ENCODE results near the gene JPH2. TPM values are rescaled to one million over a fixed set of nuclear protein-coding genes. Genes with fewer than 3 reads are reported as not detected.

JPH2 gene
- total RNA-seq, 1 experiment from 2014 or later: 0.69 TPM

DNA sequence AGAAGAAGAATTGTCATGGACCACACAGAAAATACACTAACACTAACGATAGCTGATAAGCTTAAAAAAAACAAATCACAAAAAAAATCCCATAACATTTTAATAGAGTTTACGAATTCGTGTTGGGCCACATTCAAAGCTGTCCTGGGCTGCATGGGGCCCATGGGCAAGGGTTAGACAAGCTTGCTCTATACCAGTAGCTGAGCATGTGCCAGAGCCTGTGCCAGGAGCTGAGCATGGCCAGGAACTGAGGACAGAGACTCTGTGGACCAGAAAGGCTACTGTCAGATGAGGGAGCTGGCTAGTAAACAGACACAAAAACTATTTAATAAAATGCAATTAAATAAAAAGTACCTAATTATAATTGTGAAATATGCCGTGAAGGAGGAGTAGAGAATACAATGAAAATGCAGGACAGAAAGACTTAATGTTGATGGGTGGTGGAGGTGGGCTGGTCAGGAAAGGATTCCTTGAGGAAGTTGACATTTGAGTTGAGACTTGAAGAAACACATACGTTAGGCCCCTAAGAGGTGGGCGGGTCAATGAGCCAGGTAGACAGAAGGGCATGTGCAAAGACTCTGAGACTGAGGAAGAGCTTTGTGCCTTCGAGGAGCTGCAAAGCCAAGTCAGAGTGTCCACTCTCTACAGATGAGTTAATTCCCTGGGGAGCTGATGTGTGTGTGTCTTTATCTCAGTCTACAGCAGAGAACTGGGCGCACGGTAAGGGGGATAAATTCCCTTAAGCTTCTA lies 66.1 kb downstream of the JPH2 start:
- Histone ChIP-seq H3K36me3 (replicated peaks; ENCODE audit: control insufficient read depth, insufficient read depth, low read length) (no peaks in the 10 kb centered on the region), H3K4me3 (ENCODE audit: insufficient read depth, low read depth, low read length) (no peak overlapping the region), H3K27me3 (ENCODE audit: control insufficient read depth, insufficient read depth, low read length) (no peaks in the 10 kb centered on the region)
- no peak for DNase-seq

DNA sequence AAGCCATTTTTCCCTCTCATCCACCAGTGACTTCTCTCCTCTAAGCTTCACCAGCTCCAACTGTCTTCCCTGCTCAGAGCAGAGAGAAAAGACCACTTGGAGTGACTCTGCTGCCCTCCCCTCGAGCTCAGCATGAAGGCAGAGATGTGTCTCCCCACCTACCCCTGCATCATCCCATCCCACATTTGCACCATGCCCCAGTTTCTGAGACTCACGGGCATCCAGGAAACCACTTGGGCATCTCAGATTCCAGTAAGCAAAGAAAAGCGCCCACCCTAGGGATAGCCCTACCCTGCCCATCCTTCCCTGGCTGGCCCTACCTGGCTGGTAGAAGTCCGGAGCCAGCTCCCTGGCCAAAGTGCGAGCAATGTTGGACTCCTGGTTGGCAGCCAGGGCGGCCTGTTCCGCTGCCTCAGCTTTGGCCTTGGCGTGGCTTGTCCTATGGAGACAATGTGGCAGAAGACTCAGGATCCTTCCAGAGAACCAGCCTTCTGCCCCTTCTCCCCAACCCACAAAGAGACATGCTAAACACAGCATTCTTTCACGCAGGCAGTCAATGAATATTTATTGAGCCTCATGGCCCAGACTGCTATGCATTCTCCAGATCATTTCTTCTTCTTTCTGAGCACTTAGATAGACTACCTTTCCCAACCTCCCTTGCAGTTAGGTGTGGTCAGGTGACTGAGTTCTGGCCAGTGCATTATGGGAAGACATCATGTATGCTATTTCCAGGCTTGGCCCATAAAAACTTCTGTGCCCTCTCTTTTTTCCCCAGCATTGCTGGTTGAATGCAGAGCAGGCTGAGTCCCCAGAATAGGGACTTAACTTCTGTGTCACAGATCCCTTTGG lies 68.6 kb downstream of the JPH2 start:
- no peak for DNase-seq
- Histone ChIP-seq H3K36me3 (replicated peaks; ENCODE audit: control insufficient read depth, insufficient read depth, low read length) (no peaks in the 10 kb centered on the region), H3K27me3 (ENCODE audit: control insufficient read depth, insufficient read depth, low read length) (no peaks in the 10 kb centered on the region), H3K4me3 (ENCODE audit: insufficient read depth, low read depth, low read length) (no peak overlapping the region)

DNA sequence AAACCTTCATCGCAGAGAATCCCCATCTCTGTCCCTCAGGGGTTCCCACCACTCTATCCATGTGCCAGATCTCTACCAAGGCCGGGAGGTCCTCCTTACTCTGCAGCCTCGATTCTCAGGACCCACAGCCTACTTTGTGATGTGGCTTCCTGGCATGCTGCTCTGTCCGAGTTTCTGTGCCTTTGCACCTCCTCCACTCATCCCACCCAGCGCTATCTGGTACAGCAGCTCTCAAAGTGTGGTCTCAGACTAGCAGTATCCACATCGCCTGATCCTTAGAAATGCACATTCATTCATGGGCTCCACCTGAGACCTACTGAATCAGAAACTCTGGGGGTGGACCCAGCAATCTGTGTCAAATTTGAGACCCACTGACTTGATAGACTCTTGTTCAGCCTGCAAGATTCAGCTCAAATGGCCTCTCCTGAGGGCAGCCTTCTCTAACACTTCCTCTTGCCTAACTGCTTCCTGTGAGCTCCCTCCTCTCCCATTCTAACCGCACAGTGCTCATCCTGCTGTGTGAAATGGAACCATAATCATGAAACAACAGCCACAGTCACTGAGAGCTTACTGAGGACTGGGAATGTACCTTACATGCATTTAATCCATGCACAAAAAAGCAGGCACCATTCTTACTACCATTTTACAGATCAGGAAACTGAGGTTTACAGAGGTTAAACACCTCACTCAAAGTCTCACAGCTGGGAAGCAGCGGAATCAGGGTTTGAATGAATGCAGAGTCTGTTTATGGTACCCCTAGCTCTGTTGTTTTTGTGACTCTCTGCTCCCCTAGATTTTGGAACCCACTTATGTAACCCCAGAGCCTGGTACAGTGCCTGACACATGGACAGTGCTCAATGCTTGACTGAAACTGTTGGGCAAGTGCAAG lies 69.4 kb downstream of the JPH2 start:
- DNase-seq: no peak
- Histone ChIP-seq H3K27me3 (ENCODE audit: control insufficient read depth, insufficient read depth, low read length) (no peaks in the 10 kb centered on the region), H3K4me3 (ENCODE audit: insufficient read depth, low read depth, low read length) (no peak overlapping the region), H3K36me3 (replicated peaks; ENCODE audit: control insufficient read depth, insufficient read depth, low read length) (no peaks in the 10 kb centered on the region)

DNA sequence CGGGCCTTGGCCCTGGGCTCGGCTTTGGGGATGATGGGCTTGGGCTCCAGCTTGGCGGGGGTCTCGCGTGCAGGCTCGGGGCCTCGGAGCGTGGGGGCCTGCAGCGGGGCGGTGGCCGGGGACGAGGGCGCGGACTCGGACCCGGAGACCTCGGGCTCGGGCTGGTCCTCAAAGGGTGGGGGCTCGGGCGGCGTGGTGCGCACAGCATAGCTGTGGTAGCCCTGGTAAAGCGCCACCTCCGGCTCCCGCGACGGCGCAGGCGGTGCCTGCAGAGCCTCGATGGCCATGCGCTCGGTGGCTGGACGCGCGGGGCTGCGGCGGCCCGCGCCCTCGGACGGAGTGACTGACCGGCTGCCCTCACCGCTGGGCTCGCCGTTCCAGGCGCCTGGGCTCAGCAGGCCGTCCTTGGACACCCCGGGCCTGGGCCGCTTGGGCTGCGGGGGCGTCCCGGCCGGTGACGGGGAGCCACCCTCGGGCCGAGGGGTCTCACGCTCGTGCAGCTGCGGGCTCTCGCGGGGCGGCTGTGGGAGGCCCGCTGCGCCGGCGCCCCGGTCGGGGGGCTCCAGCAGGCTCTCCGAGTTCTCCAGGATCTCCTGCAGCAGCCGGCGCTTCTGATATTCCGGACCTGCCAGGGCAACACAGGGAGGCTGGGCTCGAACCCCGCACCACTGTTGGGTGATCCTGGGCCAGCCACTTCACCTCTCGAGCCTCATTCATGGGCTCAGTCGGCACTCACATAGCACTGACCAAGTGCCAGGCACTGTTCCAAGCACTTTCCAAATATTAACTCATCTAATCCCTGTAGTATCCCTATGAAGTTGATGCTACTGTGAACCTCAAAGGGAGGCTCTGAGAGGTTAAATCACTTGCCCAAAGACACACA lies 71.0 kb downstream of the JPH2 start:
- Histone ChIP-seq H3K36me3 (replicated peaks; ENCODE audit: control insufficient read depth, insufficient read depth, low read length) (no peaks in the 10 kb centered on the region), H3K4me3 (ENCODE audit: insufficient read depth, low read depth, low read length) (no peak overlapping the region), H3K27me3 (ENCODE audit: control insufficient read depth, insufficient read depth, low read length) (no peaks in the 10 kb centered on the region)
- no peak for DNase-seq

DNA sequence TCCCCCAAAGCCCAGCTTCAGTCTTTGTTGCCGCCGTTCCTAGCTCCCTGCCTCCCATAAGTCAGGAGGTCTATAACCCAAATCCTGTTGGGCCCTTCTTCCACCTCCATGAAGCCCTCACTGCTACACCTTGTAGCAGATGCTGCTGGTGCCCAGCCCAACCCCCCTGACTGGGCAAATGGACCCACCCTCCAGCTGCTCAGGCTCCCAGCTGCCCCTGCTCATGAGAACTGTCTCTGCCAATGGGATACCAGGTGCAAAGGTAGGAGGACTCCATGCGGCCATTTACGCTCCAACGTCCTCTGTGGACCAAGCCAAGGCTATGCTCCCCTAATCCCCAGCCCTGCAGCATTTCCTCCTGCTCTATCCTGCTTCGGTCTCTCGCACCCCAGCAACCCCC lies 71.8 kb downstream of the JPH2 start:
- no peak overlapping the region for H3K4me3 ChIP-seq (ENCODE audit: insufficient read depth, low read depth, low read length)
- no peak for DNase-seq
- H3K36me3 ChIP-seq (replicated peaks; ENCODE audit: control insufficient read depth, insufficient read depth, low read length): no peaks in the 10 kb centered on the region

DNA sequence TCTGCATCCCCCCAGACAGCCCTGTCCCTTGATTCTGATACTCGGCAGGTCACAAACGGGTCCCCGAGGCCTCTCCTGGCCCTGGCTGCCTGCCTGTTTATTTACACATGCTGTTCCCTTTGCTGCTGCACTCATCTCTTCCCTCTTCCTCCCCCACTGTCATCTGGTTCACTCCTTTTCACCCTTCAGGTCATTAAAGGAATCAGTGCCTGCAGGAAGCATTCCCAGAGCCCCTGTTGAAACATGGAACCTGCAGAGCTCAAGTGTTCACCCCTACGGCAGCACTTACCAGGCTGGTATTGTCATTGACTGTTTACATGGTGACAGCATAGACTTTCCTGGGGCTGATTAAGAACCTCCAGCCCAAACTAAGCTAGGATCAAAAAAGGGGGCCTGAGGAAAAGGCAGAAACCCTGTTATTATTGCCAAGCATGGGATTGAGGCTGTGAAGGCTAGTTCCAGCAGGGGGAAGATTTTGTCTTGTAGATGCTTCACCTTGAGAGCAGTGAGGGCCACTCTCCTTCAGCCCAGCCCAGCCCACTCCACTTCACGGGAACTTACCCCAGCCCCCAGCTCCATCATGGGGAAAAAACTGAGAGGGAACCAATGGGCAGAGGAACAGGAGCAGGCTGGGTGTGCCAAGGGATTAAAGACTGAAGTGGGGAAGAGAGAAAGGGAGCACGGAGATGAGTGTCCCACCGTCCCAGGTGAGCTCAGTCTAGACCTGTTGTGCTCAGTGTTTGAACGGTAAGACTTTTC lies 73.2 kb downstream of the JPH2 start:
- Histone ChIP-seq H3K36me3 (replicated peaks; ENCODE audit: control insufficient read depth, insufficient read depth, low read length) (no peaks in the 10 kb centered on the region), H3K4me3 (ENCODE audit: insufficient read depth, low read depth, low read length) (no peak overlapping the region), H3K27me3 (ENCODE audit: control insufficient read depth, insufficient read depth, low read length) (no peaks in the 10 kb centered on the region)
- no peak for DNase-seq

More for the DNA sequence above, 71.8 kb downstream of the JPH2 start:
- H3K27me3 ChIP-seq (ENCODE audit: control insufficient read depth, insufficient read depth, low read length): no peaks in the 10 kb centered on the region

DNA sequence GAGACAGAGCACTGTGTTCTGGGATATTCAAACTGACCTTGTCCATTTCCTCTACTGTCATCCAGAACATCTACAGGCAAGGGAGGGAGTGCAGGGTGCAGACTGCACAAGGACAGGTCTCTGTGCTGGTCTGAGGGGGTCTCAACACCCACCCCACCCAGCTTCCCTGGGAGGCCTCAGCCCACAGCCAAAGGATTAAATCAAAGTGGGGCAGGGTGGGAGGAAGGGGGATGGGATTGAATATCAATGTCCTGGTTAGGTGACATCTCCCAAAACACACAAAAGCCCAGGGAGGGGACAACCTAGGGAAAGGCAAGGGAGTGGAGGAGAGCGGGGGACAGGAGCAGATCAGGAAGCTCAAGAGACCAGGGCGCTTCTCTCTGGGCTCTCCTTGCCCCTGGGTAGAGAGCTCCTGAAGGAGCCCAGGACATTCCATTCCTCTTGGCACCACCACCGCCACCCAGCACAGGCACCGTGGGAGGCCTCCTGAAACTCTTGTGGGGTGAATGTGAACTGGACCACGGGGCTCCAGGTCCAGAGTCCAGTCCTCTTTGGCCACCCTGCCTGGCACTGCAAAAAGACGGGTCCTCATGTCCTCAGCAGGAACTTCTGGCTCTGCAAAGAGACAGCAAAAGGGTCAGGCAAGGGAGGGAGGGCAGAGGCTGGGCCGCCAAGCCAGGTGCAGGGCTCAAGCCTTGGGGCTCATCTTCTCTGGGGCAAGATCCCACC lies 73.9 kb downstream of the JPH2 start:
- DNase-seq: no peak
- Histone ChIP-seq H3K4me3 (ENCODE audit: insufficient read depth, low read depth, low read length) (no peak overlapping the region), H3K27me3 (ENCODE audit: control insufficient read depth, insufficient read depth, low read length) (no peaks in the 10 kb centered on the region), H3K36me3 (replicated peaks; ENCODE audit: control insufficient read depth, insufficient read depth, low read length) (no peaks in the 10 kb centered on the region)

DNA sequence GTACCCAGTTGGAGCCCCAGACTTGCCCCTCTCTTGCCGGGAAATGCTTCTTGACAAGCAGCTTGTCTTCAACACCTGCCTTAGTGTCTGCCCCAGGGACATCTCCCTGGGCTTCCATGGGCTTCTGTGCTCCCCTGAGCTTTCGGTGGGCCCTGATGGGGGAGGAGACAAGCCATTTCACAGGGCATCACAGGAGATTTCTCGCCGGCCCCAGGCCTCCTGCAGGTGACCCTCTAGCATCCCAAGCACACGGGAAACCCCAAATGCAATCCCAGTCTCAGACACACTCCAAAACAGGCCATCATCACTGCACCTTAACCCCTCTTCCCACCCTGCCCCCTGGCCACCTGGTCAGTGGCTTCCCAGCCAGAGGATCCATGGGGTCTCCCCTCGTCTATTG lies 74.5 kb downstream of the JPH2 start:
- Histone ChIP-seq H3K4me3 (ENCODE audit: insufficient read depth, low read depth, low read length) (no peak overlapping the region), H3K27me3 (ENCODE audit: control insufficient read depth, insufficient read depth, low read length) (no peaks in the 10 kb centered on the region), H3K36me3 (replicated peaks; ENCODE audit: control insufficient read depth, insufficient read depth, low read length) (no peaks in the 10 kb centered on the region)
- DNase-seq: no peak

DNA sequence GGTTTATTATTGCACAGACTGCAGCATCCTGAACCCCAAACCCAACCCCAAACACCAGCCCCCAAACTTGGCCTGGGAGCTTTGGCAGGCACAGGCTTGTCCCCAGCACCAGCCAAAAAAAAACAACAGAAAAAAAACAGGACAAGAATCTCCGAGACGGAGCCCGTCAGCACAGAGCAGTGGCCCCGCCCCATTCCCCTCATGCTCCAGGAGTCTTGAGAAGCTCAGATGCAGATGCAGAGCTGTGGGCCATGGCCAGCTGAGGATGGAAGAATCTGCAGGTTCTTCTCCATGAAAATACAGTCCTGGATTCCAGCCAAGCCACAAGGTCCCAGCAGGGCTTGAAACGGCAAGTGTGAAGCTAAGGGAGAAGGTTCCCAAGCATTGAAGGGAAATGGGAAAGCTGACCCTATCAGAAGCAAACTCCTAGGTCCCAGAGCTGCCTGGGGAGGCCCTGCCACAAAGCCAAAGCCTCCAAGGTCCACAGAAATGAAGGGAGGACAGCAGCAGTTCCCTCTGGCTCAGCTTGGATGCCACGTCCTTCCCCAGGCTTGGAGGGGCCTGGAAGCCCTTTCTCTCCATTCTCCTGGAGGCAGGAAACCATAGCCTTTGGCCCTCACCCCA lies 75.2 kb downstream of the JPH2 start:
- Histone ChIP-seq H3K27me3 (ENCODE audit: control insufficient read depth, insufficient read depth, low read length) (no peaks in the 10 kb centered on the region), H3K36me3 (replicated peaks; ENCODE audit: control insufficient read depth, insufficient read depth, low read length) (no peaks in the 10 kb centered on the region), H3K4me3 (ENCODE audit: insufficient read depth, low read depth, low read length) (no peak overlapping the region)
- DNase-seq: no peak

DNA sequence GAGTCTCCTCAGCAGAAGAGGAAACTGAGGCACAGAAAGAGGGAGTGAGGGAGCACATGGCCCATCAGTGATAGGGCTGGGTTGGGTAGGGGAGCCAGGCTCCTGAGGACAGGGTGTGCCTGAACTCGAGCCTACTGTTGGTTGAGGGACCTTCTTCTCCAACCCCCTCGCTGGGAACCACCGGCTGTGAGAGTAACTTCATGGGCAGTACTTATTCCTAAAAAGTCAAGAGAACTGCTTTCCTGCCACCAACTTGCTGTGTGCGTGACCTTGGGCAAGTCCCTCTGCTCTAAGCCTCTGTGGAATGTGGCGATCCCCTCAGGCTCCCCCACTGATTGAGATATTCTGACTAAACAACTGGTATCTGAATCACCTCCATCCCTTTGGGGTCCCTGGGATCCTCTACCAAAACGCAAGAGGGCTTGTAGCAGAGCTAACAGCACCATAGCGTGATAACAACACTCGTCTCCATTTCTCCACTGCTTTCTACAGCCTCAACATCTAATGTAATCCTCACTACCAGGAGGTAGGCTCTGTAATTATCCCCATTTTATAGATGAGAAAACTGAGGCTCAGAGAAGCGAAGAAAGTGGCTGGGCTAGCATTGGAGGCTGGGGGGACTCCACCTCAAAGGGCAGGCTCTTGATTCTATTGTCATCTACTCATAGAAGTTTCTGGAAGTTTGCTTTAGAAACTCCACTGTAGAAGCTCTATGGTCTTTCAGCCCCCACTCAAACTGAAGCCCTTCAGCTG lies 76.0 kb downstream of the JPH2 start:
- DNase-seq: no peak
- no peaks in the 10 kb centered on the region for H3K36me3 ChIP-seq (replicated peaks; ENCODE audit: control insufficient read depth, insufficient read depth, low read length)
- H3K4me3 ChIP-seq (ENCODE audit: insufficient read depth, low read depth, low read length): no peak overlapping the region
- no peaks in the 10 kb centered on the region for H3K27me3 ChIP-seq (ENCODE audit: control insufficient read depth, insufficient read depth, low read length)

DNA sequence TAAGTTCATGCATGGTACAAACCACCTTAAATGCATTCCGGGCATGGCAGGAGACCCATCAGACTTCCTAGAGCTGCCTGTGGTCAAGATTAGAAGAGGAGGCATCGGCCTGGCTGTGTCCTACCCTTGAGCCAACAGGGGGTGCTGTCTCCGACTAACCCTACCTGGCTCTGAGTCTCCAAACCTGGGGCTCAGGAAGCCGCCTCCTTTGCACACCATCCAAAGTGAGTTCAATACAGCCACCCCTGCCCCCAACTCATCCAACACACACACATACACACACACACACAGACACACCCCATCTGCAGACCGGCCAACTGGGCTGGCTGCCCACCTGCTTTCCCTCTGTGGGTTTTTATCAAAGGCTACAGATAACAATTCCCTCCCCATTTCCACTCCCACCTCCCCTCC lies 77.0 kb downstream of the JPH2 start:
- Histone ChIP-seq H3K27me3 (ENCODE audit: control insufficient read depth, insufficient read depth, low read length) (no peaks in the 10 kb centered on the region), H3K36me3 (replicated peaks; ENCODE audit: control insufficient read depth, insufficient read depth, low read length) (no peaks in the 10 kb centered on the region), H3K4me3 (ENCODE audit: insufficient read depth, low read depth, low read length) (no peak overlapping the region)
- DNase-seq: peak; percentile 65

DNA sequence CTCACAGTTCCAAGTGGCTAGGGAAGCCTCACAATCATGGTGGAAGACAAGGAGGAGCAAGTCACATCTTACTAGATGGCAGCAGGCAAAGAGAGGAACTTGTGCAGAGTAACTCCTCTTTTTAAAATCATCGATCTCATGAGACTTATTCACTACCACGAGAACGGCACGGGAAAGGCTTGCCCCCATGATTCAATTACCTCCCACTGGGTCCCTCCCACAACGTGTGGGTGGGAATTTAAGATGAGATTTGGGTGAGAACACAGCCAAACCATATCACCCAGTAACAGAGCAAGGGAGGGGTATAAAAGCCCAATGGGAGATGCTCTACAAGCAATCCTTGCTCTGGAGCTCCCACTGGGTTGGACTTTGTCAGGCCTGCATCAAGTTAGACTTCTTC lies 80.4 kb downstream of the JPH2 start:
- Histone ChIP-seq H3K36me3 (replicated peaks; ENCODE audit: control insufficient read depth, insufficient read depth, low read length) (no peaks in the 10 kb centered on the region), H3K4me3 (ENCODE audit: insufficient read depth, low read depth, low read length) (no peak overlapping the region), H3K27me3 (ENCODE audit: control insufficient read depth, insufficient read depth, low read length) (no peaks in the 10 kb centered on the region; the same call in 1 of the 2 replicates)
- DNase-seq: no peak
